ENCODE results near the gene SPDYE5. TPM values are rescaled to one million over a fixed set of nuclear protein-coding genes. Genes with fewer than 3 reads are reported as not detected.

Gene SPDYE5, protein sequence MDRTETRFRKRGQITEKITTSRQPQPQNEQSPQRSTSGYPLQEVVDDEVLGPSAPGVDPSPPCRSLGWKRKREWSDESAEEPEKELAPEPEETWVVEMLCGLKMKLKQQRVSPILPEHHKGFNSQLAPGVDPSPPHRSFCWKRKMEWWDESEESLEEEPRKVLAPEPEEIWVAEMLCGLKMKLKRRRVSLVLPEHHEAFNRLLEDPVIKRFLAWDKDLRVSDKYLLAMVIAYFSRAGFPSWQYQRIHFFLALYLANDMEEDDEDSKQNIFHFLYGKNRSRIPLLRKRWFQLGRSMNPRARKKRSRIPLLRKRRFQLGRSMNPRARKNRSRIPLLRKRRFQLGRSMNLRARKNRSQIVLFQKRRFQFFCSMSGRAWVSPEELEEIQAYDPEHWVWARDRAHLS
- total RNA-seq (2022; extraction: Qiagen RNA extraction) = not detected in 5 replicates

DNA sequence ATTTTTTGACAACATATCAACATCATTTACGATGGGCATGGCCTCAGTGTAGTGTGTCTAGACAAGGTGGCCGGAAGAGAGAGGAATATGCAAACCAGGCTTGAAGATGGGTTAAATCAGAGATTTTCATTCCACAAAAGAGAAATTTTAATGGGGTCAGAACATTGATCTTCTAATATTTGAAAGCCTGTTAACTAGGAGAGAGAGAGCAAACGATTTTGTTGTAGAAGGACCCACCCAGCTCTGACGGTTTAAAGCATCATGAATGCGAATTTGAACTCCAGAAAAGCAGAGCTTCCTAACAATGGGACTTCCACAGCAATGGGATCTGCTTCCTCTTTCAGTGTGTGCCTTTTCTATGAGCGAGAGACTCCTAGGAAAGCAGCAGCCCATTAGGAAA lies at the start of gene SPDYE5:
Gene SPDYE5, plus strand, starts transcription at position 301 of the 400 bp plus-strand sequence. CDS start 1,728 bp downstream, outside the sequence.

DNA sequence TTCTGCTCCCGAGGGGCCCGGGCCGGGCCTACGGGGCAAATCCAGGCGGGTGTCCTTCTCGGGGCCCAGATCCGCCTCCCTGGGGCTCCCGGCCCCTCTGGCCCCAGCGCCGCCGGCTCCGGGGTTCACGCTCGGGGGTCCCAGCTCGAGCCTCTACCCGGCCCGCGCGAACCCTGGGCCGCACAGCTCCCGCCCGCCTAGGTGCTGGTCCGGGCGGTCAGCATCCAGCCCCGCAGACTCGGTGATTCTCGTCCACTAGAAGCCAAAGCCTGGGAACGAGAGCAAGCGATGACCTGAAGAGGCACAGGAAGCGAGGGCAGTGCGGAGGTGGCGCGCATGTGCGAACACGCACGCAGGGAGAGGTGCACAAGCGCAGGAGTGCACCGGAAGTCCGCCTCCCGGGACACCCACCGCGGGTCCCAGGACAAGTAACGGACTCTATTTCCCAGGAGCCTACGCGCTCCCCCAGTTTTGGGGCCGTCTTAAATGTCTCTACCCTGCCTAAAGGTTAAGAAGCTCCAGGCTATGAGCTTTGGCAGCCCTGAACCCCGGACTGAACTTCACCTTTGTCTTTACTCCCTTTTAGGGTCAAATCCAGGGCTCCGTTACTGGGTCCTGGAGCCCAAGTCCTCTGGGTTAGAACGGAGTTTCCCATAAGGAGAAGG lies 6.0 kb upstream of the SPDYE5 start, which contains the start of gene POM121C:
Gene POM121C, minus strand, starts transcription at position 321 of the 665 bp plus-strand sequence. CDS start 44,803 bp downstream, outside the sequence.

Other genes starting within 250 kb of the SPDYE5 start
- 1.3 to 2.3 TPM (median 2.2 TPM) in 5 replicates for gene TRIM73, start 96.7 kb upstream of the SPDYE5 start, total RNA-seq (2022; extraction: Qiagen RNA extraction)
- 29.6 to 41.1 TPM (median 38.4 TPM) in 5 replicates for gene POM121C, start 6.0 kb upstream of the SPDYE5 start, total RNA-seq (2022; extraction: Qiagen RNA extraction)
- gene HIP1, start 246.6 kb downstream of the SPDYE5 start, total RNA-seq (2022; extraction: Qiagen RNA extraction) = 14.0 to 20.4 TPM (median 19.3 TPM) in 5 replicates

All from A549 treated with CORT108297 at 1 μM for 4 hours (cell line).